H1 (cell line): ENCODE results near the gene CHCHD1. TPM values are rescaled to one million over a fixed set of nuclear protein-coding genes. Genes with fewer than 3 reads are reported as not detected.
A peak's percentile ranks its signal among the peaks of the same experiment; 100 is the strongest.

ENCODE experiments used
- RAD21 ChIP-seq, 2 experiments: IDR thresholded peaks in 1 of 2; conservative IDR thresholded peaks in 1 of 2; 2 replicates each; pipeline ENCODE4 v1.6.1; 2011; ENCODE audit warnings: low read depth in 2 of 2, low read length in 2 of 2, improper control_type of control experiment in 1 of 2, inconsistent platforms in 1 of 2, mild to moderate bottlenecking in 1 of 2, moderate library complexity in 1 of 2
- polyA plus RNA-seq, 7 experiments: library from polyadenylated mRNA; depleted of rRNA in 3 of 7; stranded (reverse) in 5 of 7; unstranded in 2 of 7; fragments of >200 nt in 5 of 7; fragments of 200-250 nt in 2 of 7; gene quantifications; 1 replicate in 5 of 7; 2 replicates in 1 of 7; 4 replicates in 1 of 7; pipeline versions ENCODE4 v1.2.1 to v1.2.3, GENCODE V29; 2011 to 2013; ENCODE audit warnings: missing spikeins in 2 of 7, mixed read lengths in 2 of 7
- total RNA-seq: library from RNA; stranded (reverse); fragmentation: NEBNext Ultra II Directional; extraction: Animal tissue kit (Norgen Biotek cat#: 25700); gene quantifications from 2 replicates; pipeline ENCODE4 v1.2.1, GENCODE V29; 2021

CHCHD1 gene
- total and polyA plus RNA-seq, 2 of the 8 experiments (the other 6 are each of a cell fraction or from before 2014, with no cell fraction given) = 44.9 to 58.1 TPM

GRCh38 chr10:73814896-73815718, 33.3 kb downstream of the CHCHD1 start (continued):
- TF ChIP-seq RAD21 (IDR thresholded peaks at IDR 0.05 in 1 of 2, conservative IDR thresholded peaks at IDR 0.05 in 1 of 2; ENCODE audit: low read depth in 2 of 2, low read length in 2 of 2) = peak in 1 of 2 experiments; percentile 26; a peak in 1 of 4 replicates
